Measurements from ENCODE around the gene GIMAP8. TPM values are rescaled to one million over a fixed set of nuclear protein-coding genes. Genes with fewer than 3 reads are reported as not detected.
A peak's percentile ranks its signal among the peaks of the same experiment; 100 is the strongest.

Gene GIMAP8
- total RNA-seq, 1 experiment from 2014 or later: not detected

- DNase-seq (ENCODE audit: low spot score): no peak
Observed at GRCh38 chr7:150411606-150412005, 38.8 kb upstream of the GIMAP8 start.

GRCh38 chr7:150412016-150412415, 38.4 kb upstream of the GIMAP8 start:
- DNase-seq (ENCODE audit: low spot score): no peak

- no peak for DNase-seq (ENCODE audit: low spot score)
Observed at GRCh38 chr7:150412518-150413488, 37.6 kb upstream of the GIMAP8 start.

DNA sequence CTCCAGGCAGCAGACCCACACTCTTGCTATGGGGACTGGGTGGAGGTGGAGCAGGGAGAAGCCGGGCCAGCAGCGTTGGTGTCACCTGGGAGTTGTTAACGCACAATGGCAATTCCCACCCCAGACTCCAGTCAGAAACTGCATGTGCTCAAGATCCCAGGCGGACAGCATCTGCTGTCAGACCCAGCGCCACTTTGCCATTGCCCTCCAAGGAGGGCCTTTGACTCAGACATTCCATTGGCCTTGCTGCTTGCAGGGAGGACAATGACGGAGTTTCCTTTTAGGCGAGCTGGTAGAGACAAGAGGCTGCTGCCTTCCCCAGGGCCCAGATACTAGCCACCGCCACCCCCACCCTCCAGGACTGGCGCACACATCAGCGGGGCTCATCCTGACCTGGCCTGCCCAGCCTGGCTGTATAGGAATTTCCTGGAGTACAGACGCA, 36.8 kb upstream of the GIMAP8 start:
- DNase-seq (ENCODE audit: low spot score): no peak

GRCh38 chr7:150415161-150416153, 35.0 kb upstream of the GIMAP8 start:
- no peak for DNase-seq (ENCODE audit: low spot score)

GRCh38 chr7:150417239-150417638, 33.2 kb upstream of the GIMAP8 start:
- no peak for DNase-seq (ENCODE audit: low spot score)

DNA sequence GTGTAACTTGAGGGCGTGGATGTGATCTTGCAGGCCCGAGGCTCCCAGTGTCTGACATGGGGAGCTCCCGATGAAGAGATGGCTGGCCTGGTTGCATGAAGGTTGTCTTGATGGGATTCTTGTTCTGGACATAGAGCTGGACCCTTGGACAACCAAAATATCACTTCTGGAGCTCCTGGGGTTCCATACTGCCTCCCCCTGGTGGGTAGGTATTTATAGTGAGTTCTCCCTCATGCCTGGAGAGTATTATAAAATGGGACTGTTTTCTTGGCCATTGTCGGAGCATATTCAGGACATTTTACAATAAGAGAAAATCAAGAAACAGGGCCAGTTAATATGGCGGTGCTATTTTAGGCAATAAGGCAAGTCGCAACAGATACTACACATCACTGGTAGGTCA, 32.6 kb upstream of the GIMAP8 start:
- DNase-seq (ENCODE audit: low spot score): no peak

- no peak for DNase-seq (ENCODE audit: low spot score)
Observed at GRCh38 chr7:150420242-150420641, 30.2 kb upstream of the GIMAP8 start.

DNA sequence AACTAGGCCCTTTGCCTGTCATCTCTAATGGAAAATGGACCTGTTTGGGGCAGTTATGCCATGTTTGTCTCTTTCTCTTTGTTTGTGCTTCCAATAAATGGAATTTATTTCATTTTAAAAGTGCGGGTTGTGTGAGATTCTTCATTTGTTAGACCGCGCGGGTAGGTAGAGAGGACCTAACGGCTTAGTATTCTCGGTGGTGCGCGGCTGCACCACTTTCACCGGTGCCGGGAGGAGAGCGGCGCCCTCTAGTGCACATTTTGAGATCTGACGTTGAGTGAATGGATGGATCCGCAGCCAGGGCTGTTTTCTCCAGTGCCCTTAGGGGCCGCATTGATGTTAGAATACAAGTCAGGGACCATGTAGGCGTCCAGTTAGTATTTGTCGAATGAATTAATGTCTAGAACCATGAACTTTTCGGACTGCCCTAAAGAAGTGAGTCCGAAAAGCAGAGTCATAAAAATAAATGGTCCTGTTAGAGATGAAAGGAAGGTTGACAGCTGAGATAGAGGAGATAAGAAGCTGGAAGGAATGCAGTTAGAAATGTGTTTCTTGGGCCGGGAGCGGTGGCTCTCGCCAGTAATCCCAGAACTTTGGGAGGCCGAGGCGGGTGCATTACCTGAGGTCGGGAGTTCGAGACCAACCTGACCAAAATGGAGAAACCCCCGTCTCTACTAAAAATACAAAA, 29.3 kb upstream of the GIMAP8 start:
- peak; percentile 67 for DNase-seq (ENCODE audit: low spot score)

- no peak for DNase-seq (ENCODE audit: low spot score)
Observed at GRCh38 chr7:150421831-150422230, 28.6 kb upstream of the GIMAP8 start.

- DNase-seq (ENCODE audit: low spot score): no peak
Observed at GRCh38 chr7:150425670-150426069, 24.8 kb upstream of the GIMAP8 start.

- DNase-seq (ENCODE audit: low spot score): peak; percentile 96
Observed at GRCh38 chr7:150428671-150429451, 21.6 kb upstream of the GIMAP8 start.

- no peak for DNase-seq (ENCODE audit: low spot score)
Observed at GRCh38 chr7:150429699-150430098, 20.7 kb upstream of the GIMAP8 start.

DNA sequence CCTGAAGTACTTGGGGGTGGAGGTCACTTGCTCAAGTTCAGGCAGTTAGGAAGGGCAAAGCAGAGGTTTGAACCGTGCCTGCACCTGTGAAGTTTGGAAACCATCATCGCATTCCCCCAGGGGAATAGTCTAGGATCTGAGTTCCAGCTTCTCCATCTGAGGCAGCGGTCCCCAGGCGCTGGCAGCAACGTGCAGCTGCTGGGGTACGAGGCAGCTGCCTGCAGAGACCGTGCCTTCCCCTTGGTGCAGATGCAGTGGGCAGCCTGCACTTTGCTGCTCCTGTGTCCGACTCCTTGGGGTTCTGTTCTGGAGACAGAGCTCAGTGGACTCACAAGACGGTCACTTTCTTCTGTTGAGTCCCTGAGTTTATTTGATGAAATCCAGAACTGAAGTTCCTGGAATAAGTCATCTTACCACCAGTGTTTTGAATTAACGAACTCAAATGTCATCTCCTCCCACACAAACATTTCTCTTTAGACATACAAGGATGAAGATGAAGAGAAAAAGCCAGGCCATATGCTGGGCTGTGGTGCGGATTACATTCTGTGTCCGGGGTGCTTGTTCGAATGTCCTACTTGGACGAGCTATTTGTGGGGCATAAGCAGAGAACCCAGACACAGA, 19.9 kb upstream of the GIMAP8 start:
- no peak for DNase-seq (ENCODE audit: low spot score)

- DNase-seq (ENCODE audit: low spot score): no peak
Observed at GRCh38 chr7:150431839-150432658, 18.4 kb upstream of the GIMAP8 start.

DNA sequence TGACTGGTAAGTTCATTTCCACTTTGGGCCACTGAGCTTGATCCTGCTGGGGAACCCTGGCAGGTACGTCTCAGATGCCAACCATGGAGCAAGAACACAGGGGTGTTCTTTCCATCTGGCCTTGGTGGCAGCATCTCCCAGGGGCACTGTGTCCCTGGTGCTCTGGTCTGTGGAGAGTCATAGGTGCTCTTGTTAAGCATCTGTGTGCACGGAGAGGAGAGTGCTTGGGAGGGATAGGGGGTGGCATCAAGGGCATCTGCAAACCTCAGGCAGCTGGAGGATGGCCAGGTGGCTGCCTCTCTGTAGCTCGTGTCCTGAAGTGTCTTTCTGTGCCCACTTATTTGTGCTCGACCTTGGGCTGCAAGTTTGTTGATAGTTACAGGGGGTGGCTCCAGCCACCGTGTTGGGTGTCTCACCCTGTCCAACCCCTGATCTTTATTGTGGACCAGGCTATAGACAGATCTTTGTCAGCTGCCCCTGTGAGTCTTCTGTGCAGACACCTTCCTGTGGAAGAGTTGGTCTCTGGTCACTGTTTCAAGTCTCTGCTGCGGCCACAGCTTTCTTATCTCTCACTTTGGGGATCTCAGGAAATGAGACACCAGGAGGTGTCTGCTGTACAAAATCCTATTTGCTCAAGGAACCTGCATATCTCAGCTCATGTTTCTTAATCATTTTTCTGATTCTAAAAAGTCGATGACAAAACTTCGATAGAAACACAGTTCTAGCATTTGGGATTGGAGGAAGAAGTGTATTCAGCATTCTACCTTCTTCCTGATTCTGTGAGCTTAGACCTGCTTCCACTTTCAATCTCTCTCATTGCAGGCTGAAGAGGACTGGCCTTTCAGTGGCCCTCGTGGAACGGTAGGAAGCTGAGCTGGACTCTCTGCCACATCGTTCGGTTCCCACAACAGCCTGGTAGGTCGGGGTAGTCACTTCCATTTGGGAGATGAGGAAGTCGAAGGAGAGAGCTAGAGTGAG, 17.2 kb upstream of the GIMAP8 start:
- DNase-seq (ENCODE audit: low spot score): no peak

GRCh38 chr7:150434240-150434639, 16.2 kb upstream of the GIMAP8 start:
- DNase-seq (ENCODE audit: low spot score): no peak

DNA sequence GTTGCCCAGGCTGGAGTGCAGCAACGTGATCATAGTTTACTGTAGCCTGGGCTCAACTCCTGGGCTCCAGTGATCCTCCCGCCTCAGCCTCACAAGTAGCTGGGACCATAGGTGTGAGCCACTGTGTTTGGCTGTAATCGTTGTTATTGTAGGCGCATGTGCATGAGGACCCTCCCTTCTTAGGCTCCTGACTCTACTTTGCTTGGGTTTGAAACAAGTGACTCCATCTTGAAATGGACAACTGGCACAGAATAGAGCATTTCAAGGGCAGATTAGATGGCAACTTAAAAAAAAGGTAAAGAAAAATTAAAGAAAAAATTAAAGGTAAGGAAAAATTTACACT, 15.4 kb upstream of the GIMAP8 start:
- DNase-seq (ENCODE audit: low spot score): no peak
